Gastroesophageal sphincter (tissue), 3 donors: Measurements from ENCODE around the gene LTBP1.

Source experiments
- EP300 ChIP-seq: sonication (generic); formaldehyde crosslinking; IDR thresholded peaks from one replicate; pipeline ENCODE4 v1.6.1; 2017; ENCODE audit warnings: antibody characterized with exemption, mild to moderate bottlenecking
- POLR2AphosphoS5 ChIP-seq: sonication (generic); formaldehyde crosslinking; IDR thresholded peaks from one replicate; pipeline ENCODE4 v1.6.1; 2017; ENCODE audit warnings: antibody characterized with exemption
- TF ChIP-seq, protein P1 (sequence below), 4 experiments: fragments of 200-600 bp in 2 of 4; fragments of 450-650 bp in 2 of 4; sonication (generic) in 1 of 4; IDR thresholded peaks; one replicate each; pipeline ENCODE4 v1.5.1; 2017 to 2019; ENCODE audit warnings: antibody characterized with exemption in 4 of 4, mild to moderate bottlenecking in 2 of 4, moderate library complexity in 2 of 4

- TF ChIP-seq, protein P1, sequence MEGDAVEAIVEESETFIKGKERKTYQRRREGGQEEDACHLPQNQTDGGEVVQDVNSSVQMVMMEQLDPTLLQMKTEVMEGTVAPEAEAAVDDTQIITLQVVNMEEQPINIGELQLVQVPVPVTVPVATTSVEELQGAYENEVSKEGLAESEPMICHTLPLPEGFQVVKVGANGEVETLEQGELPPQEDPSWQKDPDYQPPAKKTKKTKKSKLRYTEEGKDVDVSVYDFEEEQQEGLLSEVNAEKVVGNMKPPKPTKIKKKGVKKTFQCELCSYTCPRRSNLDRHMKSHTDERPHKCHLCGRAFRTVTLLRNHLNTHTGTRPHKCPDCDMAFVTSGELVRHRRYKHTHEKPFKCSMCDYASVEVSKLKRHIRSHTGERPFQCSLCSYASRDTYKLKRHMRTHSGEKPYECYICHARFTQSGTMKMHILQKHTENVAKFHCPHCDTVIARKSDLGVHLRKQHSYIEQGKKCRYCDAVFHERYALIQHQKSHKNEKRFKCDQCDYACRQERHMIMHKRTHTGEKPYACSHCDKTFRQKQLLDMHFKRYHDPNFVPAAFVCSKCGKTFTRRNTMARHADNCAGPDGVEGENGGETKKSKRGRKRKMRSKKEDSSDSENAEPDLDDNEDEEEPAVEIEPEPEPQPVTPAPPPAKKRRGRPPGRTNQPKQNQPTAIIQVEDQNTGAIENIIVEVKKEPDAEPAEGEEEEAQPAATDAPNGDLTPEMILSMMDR (IDR thresholded peaks at IDR 0.05), result no peak
- TF ChIP-seq EP300, result no peak
- no peak for TF ChIP-seq POLR2AphosphoS5
These were observed 176.5 kb downstream of the LTBP1 start for GRCh38 chr2:33123216-33123615.
